IPS-15b (cell line): ENCODE results near the gene RHOV.
"Not testable (repeated sequence)": the region's sequence is repeated elsewhere in the genome, so short reads cannot be mapped to it uniquely, and the experiment has no call there.

Experiments
- H3K27me3 ChIP-seq: one replicate; pipeline ENCODE4 v1.6.1; 2013; ENCODE audit warnings: low read length; ENCODE audit not compliant: control insufficient read depth, insufficient read depth
- H3K36me3 ChIP-seq: one replicate; pipeline ENCODE4 v1.6.1; 2013; ENCODE audit warnings: low read length; ENCODE audit not compliant: control insufficient read depth, insufficient read depth
- H3K4me1 ChIP-seq: one replicate; pipeline ENCODE4 v1.6.1; 2013; ENCODE audit warnings: mild to moderate bottlenecking, low read length; ENCODE audit not compliant: control insufficient read depth, insufficient read depth
- H3K4me3 ChIP-seq: one replicate; pipeline ENCODE4 v1.5.1; 2013; ENCODE audit warnings: low read depth, low read length
- H3K9ac ChIP-seq: one replicate; pipeline ENCODE4 v1.6.1; 2013; ENCODE audit warnings: low read depth, mild to moderate bottlenecking, low read length
- H3K9me3 ChIP-seq: one replicate; pipeline ENCODE4 v1.6.1; 2013; ENCODE audit warnings: mild to moderate bottlenecking, low read length; ENCODE audit not compliant: control insufficient read depth, insufficient read depth

RHOV gene

DNA sequence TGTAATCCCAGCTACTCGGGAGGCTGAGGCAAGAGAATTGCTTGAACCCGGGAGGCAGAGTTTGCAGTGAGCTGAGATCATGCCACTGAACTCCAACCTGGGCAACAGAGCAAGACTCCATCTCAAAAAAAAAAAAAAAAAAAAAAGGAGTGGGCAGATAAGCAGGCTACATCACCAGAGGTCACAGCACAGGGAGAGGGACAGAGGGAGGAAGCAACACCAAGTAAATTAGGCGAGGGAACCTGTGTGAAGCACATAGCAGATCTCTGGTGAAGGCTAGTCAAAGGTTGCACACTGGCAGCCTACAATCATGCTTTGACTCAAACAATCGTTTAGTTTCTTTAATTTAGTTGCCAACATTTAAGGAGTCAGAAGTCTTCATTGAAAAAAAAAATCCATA is 12.9 kb downstream of the RHOV start:
- H3K9ac ChIP-seq, H3K4me3 ChIP-seq, H3K27me3 ChIP-seq, H3K36me3 ChIP-seq, H3K9me3 ChIP-seq, H3K4me1 ChIP-seq: not testable (repeated sequence)

DNA sequence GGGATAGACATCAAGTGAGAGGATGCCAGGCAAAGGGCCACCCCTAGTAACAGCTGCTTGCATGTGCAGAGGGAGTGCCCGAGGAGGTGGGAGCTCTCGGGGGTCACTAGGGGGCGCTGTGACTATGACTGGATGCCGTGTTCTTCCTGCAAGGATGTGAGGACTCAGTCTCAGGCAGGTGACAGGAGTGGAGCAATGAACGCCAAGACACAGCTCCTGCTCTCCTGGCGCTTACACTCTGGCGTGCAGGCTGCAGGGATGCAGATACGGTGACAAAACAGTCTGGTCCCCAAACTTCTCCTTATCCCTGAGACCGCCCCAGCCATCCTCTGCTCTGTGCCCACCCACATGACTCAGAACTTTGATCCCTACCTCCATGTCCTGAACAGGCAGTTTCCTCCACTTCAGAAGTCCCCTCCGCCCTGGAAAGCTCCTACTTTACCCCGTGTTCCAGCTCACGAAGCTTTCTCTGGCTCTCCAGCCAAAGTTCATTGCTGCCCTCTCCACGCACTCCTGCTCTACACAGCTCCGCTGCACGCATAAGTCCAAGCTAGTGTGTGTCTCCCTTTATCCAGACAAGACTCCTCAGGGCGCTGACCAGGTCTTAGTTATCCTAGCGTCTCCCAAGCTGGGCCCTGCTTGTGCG is 14.7 kb downstream of the RHOV start:
- H3K4me1 ChIP-seq, result no peaks in the 10 kb centered on the region
- peaks cover 21% of the 10 kb centered on the region for H3K36me3 ChIP-seq
- no peaks in the 10 kb centered on the region for H3K27me3 ChIP-seq
- H3K9ac ChIP-seq, result no peak overlapping the region
- H3K9me3 ChIP-seq, result no peaks in the 10 kb centered on the region
- no peak overlapping the region for H3K4me3 ChIP-seq

GRCh38 chr15:40858706-40859105 is 15.3 kb downstream of the RHOV start:
- Histone ChIP-seq H3K9ac (no peak overlapping the region), H3K4me1 (no peaks in the 10 kb centered on the region), H3K36me3 (peaks cover 24% of the 10 kb centered on the region), H3K9me3 (no peaks in the 10 kb centered on the region), H3K4me3 (no peak overlapping the region), H3K27me3 (no peaks in the 10 kb centered on the region)

DNA sequence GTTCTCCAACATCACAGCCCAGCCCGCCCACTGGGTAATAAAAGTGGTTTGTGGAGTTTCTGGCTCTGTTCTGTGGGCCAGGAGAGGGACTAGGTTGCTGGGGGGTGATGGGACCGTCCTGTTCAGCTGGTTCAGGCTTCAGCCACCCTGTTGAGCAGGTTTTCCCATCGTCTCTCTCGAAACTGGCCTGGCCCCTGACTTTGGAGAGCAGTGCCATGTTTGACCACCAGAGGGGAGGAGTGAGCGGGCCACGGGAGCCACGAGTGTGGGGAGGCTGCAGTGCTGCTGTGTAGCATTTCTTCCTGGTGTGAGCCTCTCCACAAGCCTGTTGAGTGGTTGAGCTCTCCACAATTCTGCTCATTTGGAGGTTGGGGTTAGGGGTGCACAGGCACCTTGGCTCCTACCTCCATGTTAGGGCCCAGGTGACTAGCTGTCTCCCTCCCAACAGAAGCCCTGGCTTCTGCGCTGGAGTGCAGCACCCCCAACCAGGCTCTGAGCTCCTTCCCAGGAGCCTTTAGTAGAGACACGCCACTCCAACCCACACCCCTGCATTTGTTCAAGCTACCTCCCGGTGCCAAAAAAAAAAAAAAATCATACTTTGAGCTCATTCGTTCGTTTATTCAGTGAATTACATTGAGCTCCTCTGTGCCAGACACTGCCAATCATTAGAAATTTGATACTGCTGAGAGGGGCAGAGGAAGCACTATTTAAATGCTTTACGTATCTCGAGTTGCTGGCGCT is 16.3 kb downstream of the RHOV start:
- Histone ChIP-seq H3K9ac (no peak overlapping the region), H3K4me3 (no peak overlapping the region), H3K9me3 (no peaks in the 10 kb centered on the region), H3K36me3 (peaks cover 31% of the 10 kb centered on the region), H3K4me1 (no peaks in the 10 kb centered on the region), H3K27me3 (no peaks in the 10 kb centered on the region)

DNA sequence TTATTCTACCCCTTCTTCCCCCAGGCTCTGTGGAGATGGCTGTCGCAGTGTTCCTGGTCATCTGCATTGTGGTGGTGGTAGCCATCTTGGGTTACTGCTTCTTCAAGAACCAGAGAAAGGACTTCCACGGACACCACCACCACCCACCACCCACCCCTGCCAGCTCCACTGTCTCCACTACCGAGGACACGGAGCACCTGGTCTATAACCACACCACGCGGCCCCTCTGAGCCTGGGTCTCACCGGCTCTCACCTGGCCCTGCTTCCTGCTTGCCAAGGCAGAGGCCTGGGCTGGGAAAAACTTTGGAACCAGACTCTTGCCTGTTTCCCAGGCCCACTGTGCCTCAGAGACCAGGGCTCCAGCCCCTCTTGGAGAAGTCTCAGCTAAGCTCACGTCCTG is 17.3 kb downstream of the RHOV start:
- Histone ChIP-seq H3K9ac (no peak overlapping the region), H3K4me1 (no peaks in the 10 kb centered on the region), H3K4me3 (no peak overlapping the region), H3K27me3 (no peaks in the 10 kb centered on the region), H3K9me3 (no peaks in the 10 kb centered on the region), H3K36me3 (peaks cover 36% of the 10 kb centered on the region)

DNA sequence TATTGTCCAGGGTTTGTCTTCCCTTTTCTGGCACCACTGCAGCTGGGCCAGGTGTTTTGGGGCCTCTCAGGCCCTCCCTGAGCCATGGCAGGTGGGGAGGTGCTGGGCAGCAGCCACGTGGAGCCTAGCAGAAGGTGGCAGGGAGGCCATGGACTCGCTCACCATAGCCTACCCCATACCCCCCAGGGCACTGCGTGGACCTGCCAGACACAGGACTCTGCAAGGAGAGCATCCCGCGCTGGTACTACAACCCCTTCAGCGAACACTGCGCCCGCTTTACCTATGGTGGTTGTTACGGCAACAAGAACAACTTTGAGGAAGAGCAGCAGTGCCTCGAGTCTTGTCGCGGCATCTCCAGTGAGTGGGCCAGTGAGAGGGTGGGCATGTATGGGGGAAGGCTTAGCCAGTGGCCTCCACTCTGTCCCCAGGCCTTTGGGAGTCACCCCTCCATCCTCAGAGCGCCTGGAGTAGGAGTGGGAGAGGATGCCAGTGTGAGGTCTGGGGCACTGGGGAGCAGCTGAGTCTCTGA is 18.3 kb downstream of the RHOV start:
- no peaks in the 10 kb centered on the region for H3K4me1 ChIP-seq
- no peaks in the 10 kb centered on the region for H3K27me3 ChIP-seq
- no peaks in the 10 kb centered on the region for H3K9me3 ChIP-seq
- no peak overlapping the region for H3K9ac ChIP-seq
- H3K36me3 ChIP-seq, result peaks cover 39% of the 10 kb centered on the region
- no peak overlapping the region for H3K4me3 ChIP-seq

DNA sequence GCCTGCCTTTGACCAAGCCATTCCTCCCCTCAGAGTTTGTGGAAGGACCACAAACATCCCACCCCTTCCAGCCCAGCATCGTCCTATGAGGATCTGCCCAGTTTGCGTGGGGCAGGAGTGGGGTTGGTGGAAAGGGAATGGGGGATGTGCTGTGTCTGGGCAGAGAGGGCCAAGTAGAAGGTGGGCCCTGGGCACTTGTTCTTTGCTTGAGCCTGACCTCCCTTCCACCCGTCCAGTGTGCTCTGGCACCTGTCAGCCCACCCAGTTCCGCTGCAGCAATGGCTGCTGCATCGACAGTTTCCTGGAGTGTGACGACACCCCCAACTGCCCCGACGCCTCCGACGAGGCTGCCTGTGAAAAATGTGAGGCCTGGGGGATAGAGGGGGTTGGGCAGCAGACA is 19.9 kb downstream of the RHOV start:
- H3K36me3 ChIP-seq, result peaks cover 50% of the 10 kb centered on the region
- no peaks in the 10 kb centered on the region for H3K9me3 ChIP-seq
- H3K9ac ChIP-seq, result no peak overlapping the region
- H3K27me3 ChIP-seq, result no peaks in the 10 kb centered on the region
- no peak overlapping the region for H3K4me3 ChIP-seq
- H3K4me1 ChIP-seq, result no peaks in the 10 kb centered on the region

DNA sequence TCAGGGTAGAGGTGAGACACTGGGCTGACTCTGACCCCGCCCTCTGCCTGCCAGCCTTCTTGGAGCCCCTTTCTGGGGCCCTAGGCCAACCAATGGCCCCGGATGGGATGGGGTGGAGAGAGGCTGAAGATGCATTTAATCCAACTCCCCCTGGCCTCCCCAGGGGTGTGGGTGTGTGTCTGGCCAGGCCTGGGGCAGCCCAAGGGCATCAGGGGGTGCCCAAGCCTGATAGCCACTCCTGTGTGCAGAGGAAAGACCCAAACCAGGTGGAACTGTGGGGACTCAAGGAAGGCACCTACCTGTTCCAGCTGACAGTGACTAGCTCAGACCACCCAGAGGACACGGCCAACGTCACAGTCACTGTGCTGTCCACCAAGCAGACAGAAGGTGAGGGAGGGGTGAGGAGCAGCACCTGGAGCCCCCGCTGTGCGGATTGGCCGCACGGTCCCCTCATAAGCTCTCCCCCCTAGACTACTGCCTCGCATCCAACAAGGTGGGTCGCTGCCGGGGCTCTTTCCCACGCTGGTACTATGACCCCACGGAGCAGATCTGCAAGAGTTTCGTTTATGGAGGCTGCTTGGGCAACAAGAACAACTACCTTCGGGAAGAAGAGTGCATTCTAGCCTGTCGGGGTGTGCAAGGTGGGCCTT is 20.7 kb downstream of the RHOV start:
- H3K9me3 ChIP-seq, result no peaks in the 10 kb centered on the region
- peaks cover 50% of the 10 kb centered on the region for H3K36me3 ChIP-seq
- H3K4me3 ChIP-seq, result no peak overlapping the region
- H3K9ac ChIP-seq, result no peak overlapping the region
- no peaks in the 10 kb centered on the region for H3K27me3 ChIP-seq
- H3K4me1 ChIP-seq, result no peaks in the 10 kb centered on the region

GRCh38 chr15:40852529-40852928 is 21.5 kb downstream of the RHOV start:
- peaks cover 6% of the 10 kb centered on the region for H3K4me1 ChIP-seq
- H3K36me3 ChIP-seq, result peaks cover 53% of the 10 kb centered on the region
- no peaks in the 10 kb centered on the region for H3K27me3 ChIP-seq
- no peaks in the 10 kb centered on the region for H3K9me3 ChIP-seq
- no peak overlapping the region for H3K4me3 ChIP-seq
- no peak overlapping the region for H3K9ac ChIP-seq

GRCh38 chr15:40850576-40851112 is 23.4 kb downstream of the RHOV start:
- peaks cover 45% of the 10 kb centered on the region for H3K36me3 ChIP-seq
- H3K27me3 ChIP-seq, result no peaks in the 10 kb centered on the region
- no peak overlapping the region for H3K9ac ChIP-seq
- H3K9me3 ChIP-seq, result no peaks in the 10 kb centered on the region
- H3K4me3 ChIP-seq, result no peak overlapping the region
- H3K4me1 ChIP-seq, result peaks cover 20% of the 10 kb centered on the region

DNA sequence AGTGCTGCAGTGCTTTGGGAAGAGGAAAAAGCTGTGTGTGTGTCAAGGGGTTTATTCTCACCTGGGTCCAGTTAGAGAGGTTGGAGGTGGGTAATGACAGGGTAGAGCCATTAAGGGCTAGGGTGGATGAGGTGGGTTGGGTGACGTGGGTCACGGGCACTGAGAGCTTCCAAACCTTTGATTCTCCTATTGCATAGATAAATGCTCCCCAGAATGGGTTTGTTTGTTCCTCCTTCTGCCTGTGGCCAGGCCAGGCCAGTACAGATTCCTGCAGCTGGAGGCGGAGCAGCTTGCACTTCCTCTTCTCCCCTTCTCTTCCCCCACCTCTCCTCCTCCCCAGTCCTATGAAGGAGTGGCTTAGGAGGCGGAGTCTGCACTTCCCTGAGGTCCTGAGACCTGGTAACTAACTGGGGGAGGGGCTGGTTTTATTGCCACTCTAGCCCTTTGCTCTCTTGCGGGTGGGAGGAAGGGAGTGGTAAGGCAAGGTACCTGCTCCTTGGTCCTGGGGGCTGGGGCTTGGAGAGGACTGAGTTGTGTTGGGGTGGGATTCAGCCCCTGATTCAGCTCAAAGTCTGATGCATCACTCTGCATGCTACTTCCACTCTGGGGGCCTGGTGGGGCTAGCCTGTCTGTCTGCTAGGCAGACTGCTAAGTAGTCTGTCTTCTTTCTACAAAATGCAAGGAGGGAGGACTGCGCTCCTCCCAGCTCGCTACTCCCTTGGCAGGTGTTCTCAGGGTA is 26.6 kb downstream of the RHOV start:
- Histone ChIP-seq H3K9ac (peak overlapping the region; percentile 6), H3K36me3 (peaks cover 25% of the 10 kb centered on the region), H3K4me1 (peaks cover 24% of the 10 kb centered on the region), H3K27me3 (peaks cover 5% of the 10 kb centered on the region), H3K9me3 (no peaks in the 10 kb centered on the region), H3K4me3 (peak overlapping the region; percentile 32)
